ENCODE data around the gene FYB1.

The FYB1 gene

GRCh38 chr5:39159811-39160490 lies 59.4 kb downstream of the FYB1 start:
- no peak overlapping the region for H3K23ac ChIP-seq (ENCODE audit: low read depth, low read length, poor library complexity)
- H3K4me1 ChIP-seq (ENCODE audit: control insufficient read depth in 2 of 2, insufficient read depth in 1 of 2, low read depth in 1 of 2, low read length in 2 of 2), result no peaks in the 10 kb centered on the region
- H3K9ac ChIP-seq (ENCODE audit: low read depth, low read length, poor library complexity), result no peak overlapping the region
- no peak overlapping the region for H3K4me3 ChIP-seq (ENCODE audit: low read length in 2 of 2)
- no peak for DNase-seq (ENCODE audit: low spot score)
- H2AK5ac ChIP-seq (ENCODE audit: low read depth, low read length), result no peak overlapping the region
- H3K27me3 ChIP-seq (ENCODE audit: control insufficient read depth in 3 of 3, insufficient read depth in 3 of 3, low read depth in 1 of 3, low read length in 3 of 3), result no peaks in the 10 kb centered on the region
- no CpG with 5 or more reads among the region's 3 CpGs for WGBS, 2 donors (ENCODE audit: extremely low coverage in 2 of 2, insufficient read length in 2 of 2, insufficient replicate concordance in 1 of 2)
- H3K9me3 ChIP-seq (replicated peaks in 1 of 2; ENCODE audit: control insufficient read depth in 2 of 2, insufficient read depth in 1 of 2, low read depth in 1 of 2, low read length in 2 of 2), result no peaks in the 10 kb centered on the region
- no peak overlapping the region for H3K4ac ChIP-seq (ENCODE audit: low read length)
- no peak overlapping the region for H3K14ac ChIP-seq (ENCODE audit: low read length)
- H2BK12ac ChIP-seq (ENCODE audit: low read length), result no peak overlapping the region
- H4K91ac ChIP-seq (ENCODE audit: low read depth, low read length, poor library complexity), result no peak overlapping the region
- no peak overlapping the region for H2BK120ac ChIP-seq (ENCODE audit: low read depth, low read length)
- no peak overlapping the region for H2BK15ac ChIP-seq (ENCODE audit: low read length)
- no peak overlapping the region for H3K27ac ChIP-seq (replicated peaks; ENCODE audit: low read length)
- H3K4me2 ChIP-seq (ENCODE audit: insufficient read depth, low read length, poor library complexity, severe bottlenecking), result no peak overlapping the region
- no peaks in the 10 kb centered on the region for H3K36me3 ChIP-seq (replicated peaks in 1 of 2; ENCODE audit: control insufficient read depth in 2 of 2, insufficient read depth in 2 of 2, low read length in 2 of 2)
- H3K18ac ChIP-seq (ENCODE audit: low read length), result no peak overlapping the region
- H2BK5ac ChIP-seq (ENCODE audit: low read length), result no peak overlapping the region
- H3K79me1 ChIP-seq (ENCODE audit: low read depth, low read length), result no peaks in the 10 kb centered on the region
- no peak overlapping the region for H2AFZ ChIP-seq (ENCODE audit: low read length)
- H4K8ac ChIP-seq (ENCODE audit: low read depth, low read length), result no peak overlapping the region

- Histone ChIP-seq H3K79me1 (ENCODE audit: low read depth, low read length) (no peaks in the 10 kb centered on the region), H2BK120ac (ENCODE audit: low read depth, low read length) (no peak overlapping the region), H3K36me3 (replicated peaks in 1 of 2; ENCODE audit: control insufficient read depth in 2 of 2, insufficient read depth in 2 of 2, low read length in 2 of 2) (no peaks in the 10 kb centered on the region), H3K27ac (replicated peaks; ENCODE audit: low read length) (no peak overlapping the region), H3K4me2 (ENCODE audit: insufficient read depth, low read length, poor library complexity, severe bottlenecking) (no peak overlapping the region), H2BK5ac (ENCODE audit: low read length) (no peak overlapping the region), H2BK15ac (ENCODE audit: low read length) (no peak overlapping the region), H3K4me3 (ENCODE audit: low read length in 2 of 2) (no peak overlapping the region), H2BK12ac (ENCODE audit: low read length) (no peak overlapping the region), H3K27me3 (ENCODE audit: control insufficient read depth in 3 of 3, insufficient read depth in 3 of 3, low read depth in 1 of 3, low read length in 3 of 3) (no peaks in the 10 kb centered on the region), H3K14ac (ENCODE audit: low read length) (no peak overlapping the region), H2AK5ac (ENCODE audit: low read depth, low read length) (no peak overlapping the region), H4K8ac (ENCODE audit: low read depth, low read length) (no peak overlapping the region), H3K4me1 (ENCODE audit: control insufficient read depth in 2 of 2, insufficient read depth in 1 of 2, low read depth in 1 of 2, low read length in 2 of 2) (no peaks in the 10 kb centered on the region), H3K9ac (ENCODE audit: low read depth, low read length, poor library complexity) (no peak overlapping the region), H2AFZ (ENCODE audit: low read length) (no peak overlapping the region), H3K23ac (ENCODE audit: low read depth, low read length, poor library complexity) (no peak overlapping the region), H4K91ac (ENCODE audit: low read depth, low read length, poor library complexity) (no peak overlapping the region), H3K9me3 (replicated peaks in 1 of 2; ENCODE audit: control insufficient read depth in 2 of 2, insufficient read depth in 1 of 2, low read depth in 1 of 2, low read length in 2 of 2) (no peaks in the 10 kb centered on the region), H3K4ac (ENCODE audit: low read length) (no peak overlapping the region), H3K18ac (ENCODE audit: low read length) (no peak overlapping the region)
- no peak for DNase-seq (ENCODE audit: low spot score)
- WGBS, 2 donors (ENCODE audit: extremely low coverage in 2 of 2, insufficient read length in 2 of 2, insufficient replicate concordance in 1 of 2), result no CpG with 5 or more reads among the region's 2 CpGs
Observed at GRCh38 chr5:39158786-39159185, 60.6 kb downstream of the FYB1 start.

- WGBS, 2 donors (ENCODE audit: extremely low coverage in 2 of 2, insufficient read length in 2 of 2, insufficient replicate concordance in 1 of 2), result no CpG with 5 or more reads among the region's 4 CpGs
- Histone ChIP-seq H2BK120ac (ENCODE audit: low read depth, low read length) (no peak overlapping the region), H2AK5ac (ENCODE audit: low read depth, low read length) (no peak overlapping the region), H3K9ac (ENCODE audit: low read depth, low read length, poor library complexity) (no peak overlapping the region), H2BK5ac (ENCODE audit: low read length) (no peak overlapping the region), H3K14ac (ENCODE audit: low read length) (no peak overlapping the region), H3K18ac (ENCODE audit: low read length) (no peak overlapping the region), H3K9me3 (replicated peaks in 1 of 2; ENCODE audit: control insufficient read depth in 2 of 2, insufficient read depth in 1 of 2, low read depth in 1 of 2, low read length in 2 of 2) (no peaks in the 10 kb centered on the region), H3K79me1 (ENCODE audit: low read depth, low read length) (no peaks in the 10 kb centered on the region), H4K8ac (ENCODE audit: low read depth, low read length) (no peak overlapping the region), H3K4me3 (ENCODE audit: low read length in 2 of 2) (no peak overlapping the region), H2BK12ac (ENCODE audit: low read length) (no peak overlapping the region), H3K4ac (ENCODE audit: low read length) (no peak overlapping the region), H4K91ac (ENCODE audit: low read depth, low read length, poor library complexity) (no peak overlapping the region), H3K27me3 (ENCODE audit: control insufficient read depth in 3 of 3, insufficient read depth in 3 of 3, low read depth in 1 of 3, low read length in 3 of 3) (no peaks in the 10 kb centered on the region), H2BK15ac (ENCODE audit: low read length) (no peak overlapping the region), H3K4me1 (ENCODE audit: control insufficient read depth in 2 of 2, insufficient read depth in 1 of 2, low read depth in 1 of 2, low read length in 2 of 2) (no peaks in the 10 kb centered on the region), H3K27ac (replicated peaks; ENCODE audit: low read length) (no peak overlapping the region), H3K4me2 (ENCODE audit: insufficient read depth, low read length, poor library complexity, severe bottlenecking) (no peak overlapping the region), H2AFZ (ENCODE audit: low read length) (no peak overlapping the region), H3K36me3 (replicated peaks in 1 of 2; ENCODE audit: control insufficient read depth in 2 of 2, insufficient read depth in 2 of 2, low read length in 2 of 2) (no peaks in the 10 kb centered on the region), H3K23ac (ENCODE audit: low read depth, low read length, poor library complexity) (no peak overlapping the region)
- no peak for DNase-seq (ENCODE audit: low spot score)
Observed at GRCh38 chr5:39158127-39158593, 61.2 kb downstream of the FYB1 start.

GRCh38 chr5:39157701-39158100 lies 61.7 kb downstream of the FYB1 start:
- H3K4me2 ChIP-seq (ENCODE audit: insufficient read depth, low read length, poor library complexity, severe bottlenecking), result no peak overlapping the region
- no peak overlapping the region for H3K14ac ChIP-seq (ENCODE audit: low read length)
- H2AK5ac ChIP-seq (ENCODE audit: low read depth, low read length), result no peak overlapping the region
- no peak overlapping the region for H3K4ac ChIP-seq (ENCODE audit: low read length)
- H3K4me3 ChIP-seq (ENCODE audit: low read length in 2 of 2), result no peak overlapping the region
- H2BK15ac ChIP-seq (ENCODE audit: low read length), result no peak overlapping the region
- no peak overlapping the region for H4K8ac ChIP-seq (ENCODE audit: low read depth, low read length)
- no peaks in the 10 kb centered on the region for H3K36me3 ChIP-seq (replicated peaks in 1 of 2; ENCODE audit: control insufficient read depth in 2 of 2, insufficient read depth in 2 of 2, low read length in 2 of 2)
- no peak for DNase-seq (ENCODE audit: low spot score)
- H2BK5ac ChIP-seq (ENCODE audit: low read length), result no peak overlapping the region
- no peaks in the 10 kb centered on the region for H3K9me3 ChIP-seq (replicated peaks in 1 of 2; ENCODE audit: control insufficient read depth in 2 of 2, insufficient read depth in 1 of 2, low read depth in 1 of 2, low read length in 2 of 2)
- H2BK120ac ChIP-seq (ENCODE audit: low read depth, low read length), result no peak overlapping the region
- no peaks in the 10 kb centered on the region for H3K27me3 ChIP-seq (ENCODE audit: control insufficient read depth in 3 of 3, insufficient read depth in 3 of 3, low read depth in 1 of 3, low read length in 3 of 3)
- H3K9ac ChIP-seq (ENCODE audit: low read depth, low read length, poor library complexity), result no peak overlapping the region
- H4K91ac ChIP-seq (ENCODE audit: low read depth, low read length, poor library complexity), result no peak overlapping the region
- no peak overlapping the region for H3K18ac ChIP-seq (ENCODE audit: low read length)
- H3K27ac ChIP-seq (replicated peaks; ENCODE audit: low read length), result no peak overlapping the region
- no peak overlapping the region for H2BK12ac ChIP-seq (ENCODE audit: low read length)
- H3K4me1 ChIP-seq (ENCODE audit: control insufficient read depth in 2 of 2, insufficient read depth in 1 of 2, low read depth in 1 of 2, low read length in 2 of 2), result no peaks in the 10 kb centered on the region
- no peaks in the 10 kb centered on the region for H3K79me1 ChIP-seq (ENCODE audit: low read depth, low read length)
- no peak overlapping the region for H3K23ac ChIP-seq (ENCODE audit: low read depth, low read length, poor library complexity)
- H2AFZ ChIP-seq (ENCODE audit: low read length), result no peak overlapping the region

Measured in neuronal stem cell (in vitro differentiated cells).